Camera-type eye (tissue), 1 donor: ENCODE measurements around the gene NPAP1. TPM values are rescaled to one million over a fixed set of nuclear protein-coding genes. Genes with fewer than 3 reads are reported as not detected.

Source experiments
- total RNA-seq: library from RNA; depleted of rRNA; stranded (reverse); fragments of >200 nt; gene quantifications from one replicate; pipeline ENCODE4 v1.2.3, GENCODE V29; 2014

NPAP1 gene
- 0.27 TPM for total RNA-seq

GRCh38 chr15:24675332-24676144, at the start of gene NPAP1:
TSS of gene NPAP1 (plus strand) at chr15:24675775. CDS start at chr15:24675868, 93 bp downstream.

